OCI-LY1 (cell line): ENCODE results near the gene MACROD2.

ENCODE experiments used
- H2AFZ ChIP-seq: fragments of 200-600 bp; sonication (generic), shearing (Covaris generic); 2 replicates; pipeline ENCODE4 v1.6.0; 2014; ENCODE audit warnings: antibody characterized with exemption, mild to moderate bottlenecking, low read length
- H3F3A ChIP-seq: fragments of 200-600 bp; sonication (generic), shearing (Covaris generic); 2 replicates; pipeline ENCODE4 v1.6.0; 2014; ENCODE audit warnings: mild to moderate bottlenecking, antibody characterized with exemption, low read length, moderate library complexity; ENCODE audit not compliant: insufficient read depth
- H3K27ac ChIP-seq: fragments of 200-600 bp; sonication (generic); 2 replicates; pipeline ENCODE4 v1.5.1; 2014; ENCODE audit warnings: low read length, mixed run types, mild to moderate bottlenecking, low read depth; ENCODE audit not compliant: poor library complexity, severe bottlenecking
- H3K27me3 ChIP-seq: fragments of 200-600 bp; sonication (generic); 2 replicates; pipeline ENCODE4 v1.6.0; 2014; ENCODE audit warnings: antibody characterized with exemption, mild to moderate bottlenecking, low read length, moderate library complexity; ENCODE audit not compliant: insufficient read depth
- H3K36me3 ChIP-seq: fragments of 200-600 bp; sonication (generic); 2 replicates; pipeline ENCODE4 v1.6.1; 2014; ENCODE audit warnings: mild to moderate bottlenecking, antibody characterized with exemption, low read length, moderate library complexity, mixed read lengths; ENCODE audit not compliant: insufficient read depth
- H3K4me1 ChIP-seq: fragments of 200-600 bp; sonication (generic); 2 replicates; pipeline ENCODE4 v1.5.1; 2014; ENCODE audit warnings: mild to moderate bottlenecking, low read length, moderate library complexity; ENCODE audit not compliant: insufficient read depth, severe bottlenecking
- H3K4me2 ChIP-seq: fragments of 200-600 bp; sonication (generic), shearing (Covaris generic); 2 replicates; pipeline ENCODE4 v1.6.1; 2014; ENCODE audit warnings: low read length
- H3K4me3 ChIP-seq: fragments of 200-600 bp; sonication (generic); 2 replicates; pipeline ENCODE4 v1.5.1; 2014; ENCODE audit warnings: low read length, low read depth, mild to moderate bottlenecking, mixed read lengths; ENCODE audit not compliant: poor library complexity, severe bottlenecking
- H3K79me2 ChIP-seq: fragments of 200-600 bp; shearing (Covaris generic); 2 replicates; pipeline ENCODE4 v1.6.1; 2016; ENCODE audit warnings: mixed run types, low read length, mixed read lengths; ENCODE audit not compliant: insufficient read depth
- H3K9ac ChIP-seq: fragments of 200-600 bp; sonication (generic), shearing (Covaris generic); 2 replicates; pipeline ENCODE4 v1.6.1; 2014; ENCODE audit warnings: mild to moderate bottlenecking, low read length, mixed read lengths
- H3K9me2 ChIP-seq: fragments of 200-600 bp; sonication (generic), shearing (Covaris generic); 2 replicates; pipeline ENCODE4 v1.6.1; 2014; ENCODE audit warnings: low read depth, mild to moderate bottlenecking, low read length, mixed read lengths
- H3K9me3 ChIP-seq: fragments of 200-600 bp; shearing (Covaris generic); 2 replicates; pipeline ENCODE4 v1.6.1; 2014; ENCODE audit warnings: low read length, mixed read lengths
- H4K20me1 ChIP-seq: fragments of 200-600 bp; sonication (generic), shearing (Covaris generic); 2 replicates; pipeline ENCODE4 v1.6.0; 2016; ENCODE audit warnings: mild to moderate bottlenecking, low read length; ENCODE audit not compliant: insufficient read depth
- EZH2 ChIP-seq: fragments of 200-600 bp; sonication (generic), shearing (Covaris generic); IDR thresholded peaks from 2 replicates; pipeline ENCODE4 v1.8.0; 2017; ENCODE audit warnings: borderline replicate concordance, mixed run types, mild to moderate bottlenecking, antibody characterized with exemption, low read length, moderate library complexity, mixed read lengths
- TF ChIP-seq, protein P1 (sequence below): fragments of 200-600 bp; sonication (generic), shearing (Covaris generic); IDR thresholded peaks from 2 replicates; pipeline ENCODE4 v1.5.1; 2017; ENCODE audit warnings: mild to moderate bottlenecking, antibody characterized with exemption, low read length, moderate library complexity, mixed read lengths

The MACROD2 gene

DNA sequence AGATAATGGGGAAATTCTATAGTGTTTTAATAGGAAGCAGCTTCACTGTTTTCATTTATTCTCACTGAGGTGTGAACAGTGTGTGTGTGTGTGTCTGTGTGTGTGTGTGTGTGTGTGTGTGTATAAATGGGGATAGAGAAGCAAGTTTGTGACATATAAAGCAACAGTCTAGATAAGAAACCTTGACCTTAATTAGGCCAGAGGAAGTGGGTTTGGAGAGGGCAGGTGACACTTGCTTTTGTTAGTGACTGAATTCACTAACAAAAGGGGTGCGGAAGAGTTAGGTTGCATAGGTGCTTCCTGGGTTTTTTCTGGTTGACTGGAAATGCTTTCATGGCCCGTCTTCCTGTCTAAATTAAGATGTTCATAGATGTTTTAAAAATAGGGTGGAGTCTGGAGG lies 857.8 kb downstream of the MACROD2 start:
- Histone ChIP-seq H3F3A (no peaks in the 10 kb centered on the region), H3K9me2 (no peaks in the 10 kb centered on the region), H3K79me2 (no peaks in the 10 kb centered on the region), H3K4me2 (no peak overlapping the region), H3K4me1 (no peaks in the 10 kb centered on the region), H3K9me3 (no peaks in the 10 kb centered on the region), H3K9ac (no peak overlapping the region), H3K36me3 (no peaks in the 10 kb centered on the region), H2AFZ (no peak overlapping the region), H3K27me3 (no peaks in the 10 kb centered on the region), H3K27ac (no peak overlapping the region), H4K20me1 (no peaks in the 10 kb centered on the region), H3K4me3 (no peak overlapping the region)
- TF ChIP-seq, protein P1, sequence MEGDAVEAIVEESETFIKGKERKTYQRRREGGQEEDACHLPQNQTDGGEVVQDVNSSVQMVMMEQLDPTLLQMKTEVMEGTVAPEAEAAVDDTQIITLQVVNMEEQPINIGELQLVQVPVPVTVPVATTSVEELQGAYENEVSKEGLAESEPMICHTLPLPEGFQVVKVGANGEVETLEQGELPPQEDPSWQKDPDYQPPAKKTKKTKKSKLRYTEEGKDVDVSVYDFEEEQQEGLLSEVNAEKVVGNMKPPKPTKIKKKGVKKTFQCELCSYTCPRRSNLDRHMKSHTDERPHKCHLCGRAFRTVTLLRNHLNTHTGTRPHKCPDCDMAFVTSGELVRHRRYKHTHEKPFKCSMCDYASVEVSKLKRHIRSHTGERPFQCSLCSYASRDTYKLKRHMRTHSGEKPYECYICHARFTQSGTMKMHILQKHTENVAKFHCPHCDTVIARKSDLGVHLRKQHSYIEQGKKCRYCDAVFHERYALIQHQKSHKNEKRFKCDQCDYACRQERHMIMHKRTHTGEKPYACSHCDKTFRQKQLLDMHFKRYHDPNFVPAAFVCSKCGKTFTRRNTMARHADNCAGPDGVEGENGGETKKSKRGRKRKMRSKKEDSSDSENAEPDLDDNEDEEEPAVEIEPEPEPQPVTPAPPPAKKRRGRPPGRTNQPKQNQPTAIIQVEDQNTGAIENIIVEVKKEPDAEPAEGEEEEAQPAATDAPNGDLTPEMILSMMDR: no peak
- TF ChIP-seq EZH2: no peak

DNA sequence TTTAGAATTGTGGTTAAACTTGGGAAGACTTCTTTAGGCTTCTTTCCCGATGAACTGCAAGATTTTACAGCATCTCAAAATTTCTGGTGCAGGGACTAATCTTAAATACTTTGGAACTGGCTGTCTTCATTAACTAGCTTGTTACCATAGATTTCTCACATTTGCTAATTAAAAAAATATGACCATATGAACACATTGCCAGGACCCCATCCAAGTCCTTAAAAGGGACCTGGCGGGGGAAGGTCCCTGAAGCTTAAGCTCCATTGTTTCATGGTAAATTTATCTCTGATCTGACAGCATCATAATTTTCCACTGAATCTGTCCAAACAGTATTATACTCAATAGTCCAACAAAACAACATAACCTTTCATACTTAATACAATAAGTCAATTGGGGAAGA lies 859.9 kb downstream of the MACROD2 start:
- no peaks in the 10 kb centered on the region for H3K27me3 ChIP-seq
- H3K4me1 ChIP-seq: no peaks in the 10 kb centered on the region
- H3K36me3 ChIP-seq: no peaks in the 10 kb centered on the region
- TF ChIP-seq, protein P1: no peak
- TF ChIP-seq EZH2: no peak
- H3K9me2 ChIP-seq: no peaks in the 10 kb centered on the region
- H3K27ac ChIP-seq: no peak overlapping the region
- no peak overlapping the region for H2AFZ ChIP-seq
- H4K20me1 ChIP-seq: no peaks in the 10 kb centered on the region
- no peak overlapping the region for H3K4me2 ChIP-seq
- H3F3A ChIP-seq: no peaks in the 10 kb centered on the region
- H3K9ac ChIP-seq: no peak overlapping the region
- no peaks in the 10 kb centered on the region for H3K9me3 ChIP-seq
- H3K79me2 ChIP-seq: no peaks in the 10 kb centered on the region
- no peak overlapping the region for H3K4me3 ChIP-seq

GRCh38 chr20:14859627-14860026 lies 864.3 kb downstream of the MACROD2 start:
- Histone ChIP-seq H3K4me3 (no peak overlapping the region), H3K9me3 (no peaks in the 10 kb centered on the region), H3K27ac (no peak overlapping the region), H3F3A (no peaks in the 10 kb centered on the region), H3K79me2 (no peaks in the 10 kb centered on the region), H2AFZ (no peak overlapping the region), H3K27me3 (no peaks in the 10 kb centered on the region), H3K4me1 (no peaks in the 10 kb centered on the region), H3K9me2 (no peaks in the 10 kb centered on the region), H3K4me2 (no peak overlapping the region), H4K20me1 (no peaks in the 10 kb centered on the region), H3K9ac (no peak overlapping the region), H3K36me3 (no peaks in the 10 kb centered on the region)
- no peak for TF ChIP-seq EZH2
- TF ChIP-seq, protein P1: no peak
